K562 (cell line): ENCODE measurements around the gene EXOSC1.

ENCODE experiments used
- HCFC1 ChIP-seq: IDR thresholded peaks from 2 replicates; pipeline ENCODE4 v1.6.1; 2012; ENCODE audit warnings: low read depth, low read length, improper control_type of control experiment
- ZNF445 ChIP-seq: fragments of 250-450 bp; sonication (Bioruptor Pico); IDR thresholded peaks from 2 replicates; pipeline ENCODE4 v1.4.0; 2020; ENCODE audit warnings: low read depth, mild to moderate bottlenecking, moderate library complexity

DNA sequence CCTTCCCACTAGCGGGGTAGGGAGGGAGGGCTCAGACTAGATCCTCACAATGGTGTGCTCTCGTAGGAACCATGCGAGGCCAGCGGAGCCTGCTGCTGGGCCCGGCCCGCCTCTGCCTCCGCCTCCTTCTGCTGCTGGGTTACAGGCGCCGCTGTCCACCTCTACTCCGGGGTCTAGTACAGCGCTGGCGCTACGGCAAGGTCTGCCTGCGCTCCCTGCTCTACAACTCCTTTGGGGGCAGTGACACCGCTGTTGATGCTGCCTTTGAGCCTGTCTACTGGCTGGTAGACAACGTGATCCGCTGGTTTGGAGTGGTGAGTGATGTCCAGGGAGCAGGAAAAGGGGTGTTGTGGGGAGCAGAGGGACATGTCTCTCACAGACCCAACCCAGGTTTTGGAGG, 5.8 kb upstream of the EXOSC1 start:
- TF ChIP-seq HCFC1 (no peak), ZNF445 (CRISPR knock-in tag) (no peak)
